Transverse colon (tissue), 4 donors: ENCODE results near the gene C3orf52. TPM values are rescaled to one million over a fixed set of nuclear protein-coding genes. Genes with fewer than 3 reads are reported as not detected.

ENCODE experiments used
- DNase-seq: peaks from one replicate; pipeline ENCODE4 v3.0.0-alpha.2; 2019
- H3K27ac ChIP-seq, 4 donors: fragments of 200-600 bp; sonication (generic); 2 replicates each; pipeline ENCODE4 v1.5.1; 2016 to 2018; ENCODE audit warnings: inconsistent platforms in 4 of 4
- H3K27me3 ChIP-seq: fragments of 200-600 bp; sonication (generic); 2 replicates; pipeline ENCODE4 v1.5.1; 2017; ENCODE audit warnings: inconsistent platforms
- H3K36me3 ChIP-seq, 4 donors: fragments of 200-600 bp; sonication (generic); 2 replicates each; pipeline ENCODE4 v1.5.1; 2017 to 2019; ENCODE audit warnings: inconsistent platforms in 4 of 4
- H3K4me1 ChIP-seq, 4 donors: fragments of 200-600 bp; sonication (generic); 2 replicates each; pipeline ENCODE4 v1.5.1; 2017 to 2020; ENCODE audit warnings: inconsistent platforms in 4 of 4
- H3K4me3 ChIP-seq, 4 donors: fragments of 200-600 bp; sonication (generic); 1 replicate in 1 of 4; 2 replicates in 3 of 4; pipeline versions ENCODE4 v1.5.1 to v1.6.1; 2017 to 2019; ENCODE audit warnings: inconsistent platforms in 4 of 4
- H3K9me3 ChIP-seq, 2 donors: fragments of 200-600 bp; sonication (generic); 2 replicates each; pipeline ENCODE4 v1.5.1; 2017 to 2019; ENCODE audit warnings: inconsistent platforms in 2 of 2
- CTCF ChIP-seq, 5 experiments: fragments of 200-600 bp in 3 of 5; fragments of 450-650 bp in 2 of 5; sonication (generic) in 3 of 5; IDR thresholded peaks; 1 replicate in 2 of 5; 2 replicates in 3 of 5; pipeline ENCODE4 v1.5.1; 2016 to 2017; ENCODE audit warnings: antibody characterized with exemption in 5 of 5, inconsistent platforms in 3 of 5, mild to moderate bottlenecking in 2 of 5, moderate library complexity in 1 of 5
- EP300 ChIP-seq: sonication (generic); formaldehyde crosslinking; IDR thresholded peaks from one replicate; pipeline ENCODE4 v1.6.1; 2017; ENCODE audit warnings: antibody characterized with exemption, low read depth
- POLR2A ChIP-seq: fragments of 450-650 bp; IDR thresholded peaks from one replicate; pipeline ENCODE4 v1.6.1; 2016; ENCODE audit warnings: antibody characterized with exemption, mild to moderate bottlenecking, moderate library complexity
- POLR2AphosphoS5 ChIP-seq, 3 donors: sonication (generic); formaldehyde crosslinking; IDR thresholded peaks; one replicate each; pipeline ENCODE4 v1.6.1; 2016; ENCODE audit warnings: antibody characterized with exemption in 3 of 3
- WGBS, 2 donors: methylation state at CpG; one replicate each; pipeline ENCODE4 v1.1.5; 2018; ENCODE audit warnings: low coverage in 1 of 2; 5-methylcytosine and 5-hydroxymethylcytosine counted together
- in situ Hi-C, 4 donors: fragments of 200-750 bp; cut with MboI; loops; one replicate each; pipeline versions ENCODE4 v1.15.0 to v1.15.1; 2017; ENCODE audit warnings: low sequenced_read_pairs in 3 of 4, low pct_ligation_motif_present in 1 of 4, low pct_unique_long_range_greater_than_20kb in 1 of 4
- intact Hi-C: fragments of 100-400 bp; cut with DNase I; formaldehyde crosslinking; loops from one replicate; pipeline ENCODE4 v1.15.1; 2023; ENCODE audit warnings: low total_unique reads
- total RNA-seq, 4 donors: library from RNA; depleted of rRNA; stranded (reverse); fragments of >200 nt; gene quantifications; one replicate each; pipeline ENCODE4 v1.1.0, GENCODE V29; 2016

C3orf52 gene
- total RNA-seq, 4 donors from 2014 or later: 26.9 to 65.7 (median 47.1) TPM

- no peaks in the 10 kb centered on the region for H3K36me3 ChIP-seq
- WGBS, 2 donors: 57 to 86% methylated on average over 3 to 6 of the region's 6 CpGs
- intact Hi-C loops: no loop called here
- no peak overlapping the region for H3K4me3 ChIP-seq
- peak overlapping the region; percentile 67 to 76 (median 72) for H3K27ac ChIP-seq
- in situ Hi-C loops: no loop called here
- TF ChIP-seq POLR2A: no peak
- TF ChIP-seq EP300: no peak
- no peak for TF ChIP-seq CTCF (IDR thresholded peaks at IDR 0.05)
- peak in 2 of 3 donors; percentile 41 to 48 for TF ChIP-seq POLR2AphosphoS5 (IDR thresholded peaks at IDR 0.05)
- peak; percentile 44 for DNase-seq
- H3K4me1 ChIP-seq: peaks cover 3 to 72% (median 32%) of the 10 kb centered on the region in 4 donors
- H3K9me3 ChIP-seq: no peaks in the 10 kb centered on the region
- H3K27me3 ChIP-seq: no peaks in the 10 kb centered on the region
Measured at GRCh38 chr3:112090887-112091586, 4.8 kb downstream of the C3orf52 start.

GRCh38 chr3:112092496-112093179 is 6.4 kb downstream of the C3orf52 start:
- Histone ChIP-seq H3K27me3 (no peaks in the 10 kb centered on the region), H3K9me3 (no peaks in the 10 kb centered on the region), H3K4me1 (peaks cover 3 to 75% (median 35%) of the 10 kb centered on the region in 4 donors), H3K36me3 (no peaks in the 10 kb centered on the region), H3K27ac (peak overlapping the region; percentile 49 to 70 (median 63)), H3K4me3 (no peak overlapping the region)
- 38 to 53% methylated on average over 5 to 6 of the region's 6 CpGs for WGBS, 2 donors
- in situ Hi-C loops: no loop called here
- intact Hi-C loops: no loop called here
- peak; percentile 37 for DNase-seq
- TF ChIP-seq EP300: no peak
- TF ChIP-seq CTCF (IDR thresholded peaks at IDR 0.05): no peak
- TF ChIP-seq POLR2A: peak; percentile 37
- peak in 2 of 3 donors; percentile 30 to 50 for TF ChIP-seq POLR2AphosphoS5 (IDR thresholded peaks at IDR 0.05)

- H3K4me3 ChIP-seq: no peak overlapping the region
- intact Hi-C loops: no loop called here
- DNase-seq: no peak
- in situ Hi-C loops: no loop called here
- H3K36me3 ChIP-seq: no peaks in the 10 kb centered on the region
- no peaks in the 10 kb centered on the region for H3K27me3 ChIP-seq
- H3K9me3 ChIP-seq: no peaks in the 10 kb centered on the region
- TF ChIP-seq POLR2A (no peak), POLR2AphosphoS5 (IDR thresholded peaks at IDR 0.05) (no peak), EP300 (no peak), CTCF (IDR thresholded peaks at IDR 0.05) (no peak)
- peak overlapping the region; percentile 49 to 70 (median 63) for H3K27ac ChIP-seq
- peaks cover 3 to 75% (median 35%) of the 10 kb centered on the region in 4 donors for H3K4me1 ChIP-seq
Measured at GRCh38 chr3:112093180-112093522, 7.0 kb downstream of the C3orf52 start.

- no peak overlapping the region for H3K4me3 ChIP-seq
- in situ Hi-C loops (no loop called here), intact Hi-C loops (no loop called here)
- WGBS, 2 donors: 34 to 55% methylated on average over 2 of the region's 2 CpGs
- no peaks in the 10 kb centered on the region for H3K27me3 ChIP-seq
- H3K4me1 ChIP-seq: peaks cover 0 to 51% (median 24%) of the 10 kb centered on the region in 4 donors
- H3K9me3 ChIP-seq: no peaks in the 10 kb centered on the region
- no peak for DNase-seq
- TF ChIP-seq POLR2A (no peak), CTCF (IDR thresholded peaks at IDR 0.05) (no peak), EP300 (no peak), POLR2AphosphoS5 (IDR thresholded peaks at IDR 0.05) (no peak)
- peak overlapping the region in 2 of 4 donors; percentile 12 to 13 for H3K27ac ChIP-seq
- no peaks in the 10 kb centered on the region for H3K36me3 ChIP-seq
Measured at GRCh38 chr3:112095731-112096130, 9.5 kb downstream of the C3orf52 start.
